GM19025 (cell line): ENCODE results near the gene GLIPR2.
"Not testable (repeated sequence)": the region's sequence is repeated elsewhere in the genome, so short reads cannot be mapped to it uniquely, and the experiment has no call there.

ENCODE experiments used
- ATAC-seq: cut with Tn5 transposase; IDR thresholded peaks from one replicate; pipeline ENCODE4 v1.9.1; 2021; ENCODE audit warnings: mild to moderate bottlenecking, low read depth, moderate library complexity; ENCODE audit not compliant: unreplicated experiment

The GLIPR2 gene

GRCh38 chr9:36142510-36143244, 6.1 kb downstream of the GLIPR2 start:
- ATAC-seq = no peak

GRCh38 chr9:36143245-36143641, 6.7 kb downstream of the GLIPR2 start:
- no peak for ATAC-seq

DNA sequence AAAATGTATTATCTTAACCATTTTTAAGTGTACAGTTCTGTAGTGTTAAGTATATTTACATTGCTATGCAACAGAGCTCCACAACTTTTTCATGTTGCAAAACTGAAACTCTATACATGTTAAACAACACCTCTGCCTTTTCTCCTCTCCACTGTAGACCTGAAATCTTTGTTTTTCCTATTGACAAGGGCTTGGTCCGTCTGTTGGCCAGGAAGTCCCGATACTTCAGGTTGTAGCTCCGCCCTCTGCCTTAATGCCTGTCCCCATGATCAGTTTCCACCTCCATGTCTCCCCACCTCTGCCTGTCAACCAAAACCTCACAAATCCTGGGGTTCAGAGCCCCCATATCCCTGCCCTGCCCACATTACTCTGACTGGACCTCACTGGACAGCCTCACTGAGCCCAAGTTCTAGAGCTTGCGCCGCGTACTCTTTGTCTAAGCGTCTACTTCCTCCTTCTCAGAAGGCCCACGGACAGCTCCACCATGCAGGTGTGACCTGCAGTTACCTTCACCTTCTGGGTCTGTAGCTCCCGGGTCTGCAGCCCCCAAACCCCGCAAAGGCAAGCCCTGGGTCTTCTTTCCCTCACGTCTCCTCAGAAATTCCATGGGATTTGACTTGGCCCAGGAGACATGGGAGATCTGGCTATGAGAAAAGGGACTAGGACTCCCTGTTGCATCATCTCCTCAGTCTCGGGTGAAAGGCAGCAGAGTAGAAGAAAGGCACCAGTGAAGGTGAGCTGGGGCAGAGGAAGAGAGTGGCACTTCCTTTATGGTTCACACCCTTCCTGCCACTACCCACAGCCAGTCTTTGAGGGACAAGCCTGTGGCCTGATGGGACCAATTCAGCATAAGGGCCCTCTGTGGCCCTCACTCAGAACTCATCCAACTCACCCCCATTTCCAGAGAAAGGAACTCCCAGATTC, 8.0 kb downstream of the GLIPR2 start:
- ATAC-seq = no peak

- ATAC-seq = no peak
Observed at GRCh38 chr9:36145970-36146369, 9.4 kb downstream of the GLIPR2 start.

DNA sequence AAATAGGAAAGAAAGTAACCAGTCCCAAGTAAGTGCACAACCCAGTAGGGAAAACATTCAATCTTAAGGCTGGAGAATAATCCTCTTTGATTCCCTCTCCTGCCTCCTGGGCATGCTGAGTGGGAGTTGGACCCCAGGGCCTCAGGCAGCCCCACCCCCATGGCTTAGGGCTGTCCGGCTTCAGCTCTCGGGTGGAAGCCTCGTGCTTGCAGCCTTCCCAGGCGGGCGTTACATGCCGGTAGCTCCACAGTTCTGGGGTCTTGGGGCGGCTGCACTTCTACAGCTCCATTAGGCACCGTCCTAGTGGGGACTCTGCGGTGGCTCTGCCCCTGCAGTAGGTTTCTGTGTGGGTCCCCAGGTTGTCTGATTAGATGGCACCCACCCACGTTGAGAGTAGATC, 10.1 kb downstream of the GLIPR2 start:
- ATAC-seq = no peak

- ATAC-seq = no peak
Observed at GRCh38 chr9:36147441-36148175, 11.1 kb downstream of the GLIPR2 start.

- ATAC-seq = peak; percentile 58
Observed at GRCh38 chr9:36148311-36149051, 11.9 kb downstream of the GLIPR2 start.

DNA sequence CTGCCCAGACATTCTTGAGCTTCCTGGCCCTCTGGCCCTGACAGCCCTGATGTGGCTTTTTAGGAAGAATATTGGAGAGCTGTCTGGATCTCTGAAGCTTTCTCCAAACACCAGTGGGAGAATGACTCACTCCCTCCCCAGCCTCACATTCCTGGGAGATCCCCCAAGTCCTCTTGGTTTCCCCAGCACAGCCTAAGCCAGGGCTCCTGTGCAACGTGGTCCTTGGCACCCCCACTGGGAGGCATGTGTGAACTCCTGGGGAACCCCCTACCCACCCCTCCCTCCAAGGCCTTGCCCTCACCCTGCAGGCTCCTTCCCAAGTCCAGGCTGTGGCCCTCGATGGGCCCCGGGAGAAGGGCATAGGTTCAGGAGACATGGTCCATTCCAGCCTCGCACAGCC, 12.7 kb downstream of the GLIPR2 start:
- ATAC-seq = no peak

- ATAC-seq = no peak
Observed at GRCh38 chr9:36150574-36151315, 14.2 kb downstream of the GLIPR2 start.

DNA sequence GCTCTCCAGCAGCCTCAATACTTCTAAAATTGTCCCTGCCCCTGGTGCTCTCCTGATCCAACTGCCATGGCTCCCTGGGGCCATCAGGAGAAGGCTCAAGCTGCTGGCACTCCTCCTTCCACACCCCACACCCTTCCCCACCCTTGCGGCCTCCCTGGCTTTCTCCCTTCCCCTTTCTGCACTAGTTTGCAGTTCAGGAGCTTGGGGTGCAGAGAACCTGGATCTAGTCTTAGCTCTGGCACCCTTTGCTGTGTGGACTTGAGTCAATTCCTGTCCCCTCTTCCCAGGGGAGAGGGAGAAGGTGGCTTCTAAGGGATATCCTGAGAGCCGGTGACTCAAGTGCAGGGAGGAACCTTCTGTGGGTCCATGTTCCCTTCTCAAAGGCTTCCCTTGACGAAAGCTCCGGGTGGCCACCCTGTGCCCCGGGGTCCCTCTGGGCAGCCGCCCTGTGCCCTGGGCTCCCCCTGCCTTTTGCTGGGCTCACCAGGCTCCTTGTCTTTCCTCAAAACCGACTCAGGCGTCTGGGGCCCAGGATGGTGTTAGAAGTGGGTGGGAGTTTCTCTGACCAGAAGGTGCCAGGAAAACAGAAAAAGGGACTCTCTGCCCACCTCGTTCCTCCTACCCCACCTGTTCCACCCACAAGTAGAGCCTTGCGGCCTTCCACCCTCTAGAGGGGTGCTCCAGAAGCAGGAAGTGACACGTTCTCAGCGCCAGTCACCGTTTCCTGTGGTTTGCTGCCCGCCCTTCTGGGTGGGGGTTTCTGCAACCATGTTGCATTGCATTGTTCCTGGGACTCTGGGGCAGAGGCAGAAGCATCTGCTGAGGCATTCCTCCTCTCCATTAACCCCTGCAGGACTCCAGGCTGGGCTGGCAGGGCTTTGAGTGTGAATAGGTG, 15.0 kb downstream of the GLIPR2 start:
- ATAC-seq = peak; percentile 82

- ATAC-seq = no peak
Observed at GRCh38 chr9:36152741-36153438, 16.4 kb downstream of the GLIPR2 start.

GRCh38 chr9:36153746-36154145, 17.2 kb downstream of the GLIPR2 start:
- ATAC-seq = no peak

- ATAC-seq = no peak
Observed at GRCh38 chr9:36154331-36154952, 17.9 kb downstream of the GLIPR2 start.

DNA sequence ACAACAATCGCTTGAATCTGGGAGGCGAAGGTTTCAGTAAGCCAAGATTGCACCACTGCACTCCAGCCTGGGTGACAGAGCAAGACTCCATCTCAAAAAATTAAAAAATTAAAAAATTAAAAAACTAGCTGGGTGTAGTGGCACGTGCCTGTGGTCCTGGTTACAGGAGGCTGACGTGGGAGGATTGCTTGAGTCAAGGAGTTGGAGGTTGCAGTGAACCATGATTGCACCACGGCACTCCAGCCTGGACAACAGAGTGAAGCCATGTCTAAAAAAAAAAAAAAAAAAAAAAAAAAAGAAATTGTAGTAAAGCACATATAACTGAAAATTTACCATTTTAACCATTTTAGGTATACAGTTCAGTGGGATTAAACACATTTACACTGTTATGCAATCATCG, 19.6 kb downstream of the GLIPR2 start:
- ATAC-seq = no peak

GRCh38 chr9:36158122-36158521, 21.6 kb downstream of the GLIPR2 start:
- no peak for ATAC-seq

GRCh38 chr9:36158917-36159316, 22.4 kb downstream of the GLIPR2 start:
- no peak for ATAC-seq

GRCh38 chr9:36159509-36159908, 23.0 kb downstream of the GLIPR2 start:
- ATAC-seq = not testable (repeated sequence)

DNA sequence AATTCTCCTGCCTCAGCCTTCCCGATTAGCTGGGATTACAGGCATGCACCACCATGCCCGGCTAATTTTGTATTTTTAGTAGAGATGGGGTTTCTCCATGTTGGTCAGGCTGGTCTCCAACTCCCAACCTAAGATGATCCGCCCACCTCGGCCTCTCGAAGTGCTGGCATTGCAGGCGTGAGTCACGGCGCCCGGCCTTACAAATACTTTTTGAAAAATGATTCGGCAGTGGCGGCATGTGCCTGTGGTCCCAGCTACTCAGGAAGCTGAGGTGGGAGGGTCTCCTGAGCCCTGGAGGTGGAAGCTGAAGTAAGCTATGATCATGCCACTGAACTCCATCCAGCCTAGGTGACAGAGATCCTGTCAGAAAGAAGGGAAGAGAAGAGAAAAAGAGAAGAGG, 23.6 kb downstream of the GLIPR2 start:
- ATAC-seq = not testable (repeated sequence)
